ENCODE results near the gene OR6M1. TPM values are rescaled to one million over a fixed set of nuclear protein-coding genes. Genes with fewer than 3 reads are reported as not detected.

Gene OR6M1
- total and polyA plus RNA-seq, 7 donors, result not detected

- no peak for DNase-seq
- no peaks in the 10 kb centered on the region for H3K36me3 ChIP-seq (ENCODE audit: insufficient read depth in 1 of 2, low read depth in 1 of 2)
- no peaks in the 10 kb centered on the region for H3K27me3 ChIP-seq (ENCODE audit: insufficient read depth in 3 of 3, low read length in 2 of 3)
- H3K4me3 ChIP-seq, result no peak overlapping the region
- no peaks in the 10 kb centered on the region for H3K4me1 ChIP-seq
- H3K27ac ChIP-seq, result no peak overlapping the region
- no peaks in the 10 kb centered on the region for H3K9me3 ChIP-seq
- TF ChIP-seq CTCF (IDR thresholded peaks at IDR 0.05), result no peak
- ATAC-seq, result no peak
- intact Hi-C loops (cut with DNase I), result no loop called here
These were observed 43.7 kb downstream of the OR6M1 start for GRCh38 chr11:123762422-123762821.

- ATAC-seq, result no peak
- Histone ChIP-seq H3K9me3 (no peaks in the 10 kb centered on the region), H3K27ac (no peak overlapping the region), H3K4me3 (no peak overlapping the region), H3K36me3 (ENCODE audit: insufficient read depth in 1 of 2, low read depth in 1 of 2) (no peaks in the 10 kb centered on the region), H3K27me3 (ENCODE audit: insufficient read depth in 3 of 3, low read length in 2 of 3) (no peaks in the 10 kb centered on the region), H3K4me1 (no peaks in the 10 kb centered on the region)
- no peak for TF ChIP-seq CTCF (IDR thresholded peaks at IDR 0.05)
- no peak for DNase-seq
- intact Hi-C loops (cut with DNase I), result no loop called here
- 89 to 93% (median 91%) methylated on average over 1 of the region's 1 CpG for WGBS, 3 donors
These were observed 45.3 kb downstream of the OR6M1 start for GRCh38 chr11:123760894-123761293.

GRCh38 chr11:123757976-123758375 lies 48.2 kb downstream of the OR6M1 start:
- DNase-seq, result no peak
- H3K9me3 ChIP-seq, result no peaks in the 10 kb centered on the region

GRCh38 chr11:123755813-123756212 lies 50.3 kb downstream of the OR6M1 start:
- intact Hi-C loops (cut with DNase I), result no loop called here
- Histone ChIP-seq H3K4me1 (no peaks in the 10 kb centered on the region), H3K27me3 (ENCODE audit: insufficient read depth in 3 of 3, low read length in 2 of 3) (no peaks in the 10 kb centered on the region), H3K9me3 (no peaks in the 10 kb centered on the region), H3K36me3 (ENCODE audit: insufficient read depth in 1 of 2, low read depth in 1 of 2) (no peaks in the 10 kb centered on the region), H3K27ac (no peak overlapping the region), H3K4me3 (no peak overlapping the region)
- no peak for ATAC-seq
- no peak for DNase-seq
- no peak for TF ChIP-seq CTCF (IDR thresholded peaks at IDR 0.05)
- 77 to 86% (median 83%) methylated on average over 3 of the region's 3 CpGs for WGBS, 3 donors

More at GRCh38 chr11:123757976-123758375, 48.2 kb downstream of the OR6M1 start:
- ATAC-seq, result no peak
- no peak overlapping the region for H3K4me3 ChIP-seq
- H3K4me1 ChIP-seq, result no peaks in the 10 kb centered on the region
- no peak for TF ChIP-seq CTCF (IDR thresholded peaks at IDR 0.05)
- H3K27me3 ChIP-seq (ENCODE audit: insufficient read depth in 3 of 3, low read length in 2 of 3), result no peaks in the 10 kb centered on the region
- WGBS, 3 donors, result 77 to 89% (median 84%) methylated on average over 3 of the region's 3 CpGs
- H3K27ac ChIP-seq, result no peak overlapping the region
- intact Hi-C loops (cut with DNase I), result no loop called here
- no peaks in the 10 kb centered on the region for H3K36me3 ChIP-seq (ENCODE audit: insufficient read depth in 1 of 2, low read depth in 1 of 2)

Other genes starting within 250 kb of the OR6M1 start
- gene SCN3B, start 151.7 kb downstream of the OR6M1 start, total RNA-seq, result 10 to 100 TPM; 11.1 to 69.0 (median 26.4) TPM
- gene SCN3B, start 151.7 kb downstream of the OR6M1 start, polyA plus RNA-seq, result 10 to 100 TPM; 15.6 to 42.1 (median 17.2) TPM
- gene ZNF202, start 64.7 kb downstream of the OR6M1 start, total RNA-seq, result 10 to 100 TPM in 1 of 4 donors, 1 to 10 TPM in 3; 5.5 to 13.8 (median 7.7) TPM
- gene ZNF202, start 64.7 kb downstream of the OR6M1 start, polyA plus RNA-seq, result 10 to 100 TPM in 2 of 3 donors, 1 to 10 TPM in 1; 5.9 to 11.9 (median 10.7) TPM
- not detected for gene OR6X1, start 51.8 kb downstream of the OR6M1 start, total RNA-seq
- gene OR6X1, start 51.8 kb downstream of the OR6M1 start, polyA plus RNA-seq, result not detected
- gene TMEM225, start 79.3 kb upstream of the OR6M1 start, total RNA-seq, result not detected
- gene TMEM225, start 79.3 kb upstream of the OR6M1 start, polyA plus RNA-seq, result not detected
- not detected for gene OR8D4, start 95.8 kb upstream of the OR6M1 start, total RNA-seq
- gene OR8D4, start 95.8 kb upstream of the OR6M1 start, polyA plus RNA-seq, result not detected
- not detected for gene OR4D5, start 133.3 kb upstream of the OR6M1 start, total RNA-seq
- gene OR4D5, start 133.3 kb upstream of the OR6M1 start, polyA plus RNA-seq, result not detected
- not detected for gene OR6T1, start 137.5 kb upstream of the OR6M1 start, total RNA-seq
- gene OR6T1, start 137.5 kb upstream of the OR6M1 start, polyA plus RNA-seq, result not detected
- gene OR10S1, start 171.4 kb upstream of the OR6M1 start, total RNA-seq, result not detected
- not detected for gene OR10S1, start 171.4 kb upstream of the OR6M1 start, polyA plus RNA-seq
- gene OR10G6, start 188.8 kb upstream of the OR6M1 start, total RNA-seq, result not detected
- gene OR10G6, start 188.8 kb upstream of the OR6M1 start, polyA plus RNA-seq, result not detected
- not detected for gene OR10G4, start 206.6 kb upstream of the OR6M1 start, total RNA-seq
- not detected for gene OR10G4, start 206.6 kb upstream of the OR6M1 start, polyA plus RNA-seq
- gene OR10G9, start 216.7 kb upstream of the OR6M1 start, total RNA-seq, result not detected
- not detected for gene OR10G9, start 216.7 kb upstream of the OR6M1 start, polyA plus RNA-seq
- not detected for gene OR10G8, start 220.4 kb upstream of the OR6M1 start, total RNA-seq
- not detected for gene OR10G8, start 220.4 kb upstream of the OR6M1 start, polyA plus RNA-seq
- not detected for gene OR10G7, start 235.0 kb upstream of the OR6M1 start, total RNA-seq
- not detected for gene OR10G7, start 235.0 kb upstream of the OR6M1 start, polyA plus RNA-seq